Activated T-cell treated with anti-CD3 and anti-CD28 coated beads for 1 hour (primary cell): ENCODE results near the gene XRN1.

Experiments
- DNase-seq: peaks from one replicate; pipeline ENCODE4 v3.0.0-alpha.2; 2020; ENCODE audit warnings: low read depth

XRN1 gene

GRCh38 chr3:142270407-142270806 is 177.4 kb downstream of the XRN1 start:
- no peak for DNase-seq

- no peak for DNase-seq
These were observed 178.1 kb downstream of the XRN1 start for GRCh38 chr3:142269767-142270166.

GRCh38 chr3:142268426-142268825 is 179.4 kb downstream of the XRN1 start:
- DNase-seq: no peak

- no peak for DNase-seq
These were observed 180.6 kb downstream of the XRN1 start for GRCh38 chr3:142267269-142267668.

- DNase-seq: no peak
These were observed 184.7 kb downstream of the XRN1 start for GRCh38 chr3:142263112-142263511.

GRCh38 chr3:142259359-142259758 is 188.5 kb downstream of the XRN1 start:
- DNase-seq: no peak

GRCh38 chr3:142256712-142257333 is 191.0 kb downstream of the XRN1 start:
- DNase-seq: no peak
